K562 (cell line): ENCODE measurements around the gene PI4KA. TPM values are rescaled to one million over a fixed set of nuclear protein-coding genes. Genes with fewer than 3 reads are reported as not detected.

ENCODE experiments used
- BRCA1 ChIP-seq, 2 experiments: fragments of 450-650 bp in 1 of 2; sonication (generic) in 1 of 2; formaldehyde crosslinking in 1 of 2; IDR thresholded peaks; 2 replicates each; pipeline versions ENCODE4 v1.5.0 to v1.6.1; 2017 to 2020; ENCODE audit warnings: mild to moderate bottlenecking in 1 of 2, missing genetic modification reagents in 1 of 2
- CAMTA2 ChIP-seq: fragments of 250-450 bp; sonication (Bioruptor Pico); conservative IDR thresholded peaks from 2 replicates; pipeline ENCODE4 v1.5.1; 2022
- CCAR2 ChIP-seq: fragments of 200-400 bp; formaldehyde crosslinking; IDR thresholded peaks from 2 replicates; pipeline ENCODE4 v1.6.1; 2017; ENCODE audit warnings: mild to moderate bottlenecking, low read depth, low read length
- EHMT2 ChIP-seq: fragments of 450-650 bp; IDR thresholded peaks from 2 replicates; pipeline ENCODE4 v1.6.1; 2018; ENCODE audit warnings: antibody characterized with exemption
- HLTF ChIP-seq: fragments of 450-650 bp; IDR thresholded peaks from 2 replicates; pipeline ENCODE4 v1.6.1; 2016
- HMG20B ChIP-seq: fragments of 250-450 bp; sonication (Bioruptor Pico); IDR thresholded peaks from 2 replicates; pipeline ENCODE4 v1.5.0; 2021; ENCODE audit warnings: mild to moderate bottlenecking
- MCM3 ChIP-seq: fragments of 450-650 bp; IDR thresholded peaks from 2 replicates; pipeline ENCODE4 v1.6.1; 2016
- MCM5 ChIP-seq: fragments of 450-650 bp; IDR thresholded peaks from 2 replicates; pipeline ENCODE4 v1.6.1; 2016; ENCODE audit warnings: low read depth
- MLLT1 ChIP-seq, 2 experiments: fragments of 450-650 bp; IDR thresholded peaks; 2 replicates each; pipeline ENCODE4 v1.6.1; 2016
- NFXL1 ChIP-seq: fragments of 450-650 bp; formaldehyde crosslinking; IDR thresholded peaks from 2 replicates; pipeline ENCODE4 v1.4.0; 2021; ENCODE audit warnings: mild to moderate bottlenecking
- POU5F1 ChIP-seq: fragments of 150-350 bp; IDR thresholded peaks from 2 replicates; pipeline ENCODE4 v1.6.1; 2014; ENCODE audit warnings: borderline replicate concordance, low read length, low read depth, mild to moderate bottlenecking; ENCODE audit not compliant: partially characterized antibody
- PREB ChIP-seq: sonication (generic); formaldehyde crosslinking; IDR thresholded peaks from 2 replicates; pipeline ENCODE4 v1.8.1; 2023; ENCODE audit warnings: mild to moderate bottlenecking, missing genetic modification reagents
- SREBF1 ChIP-seq: fragments of 150-350 bp; IDR thresholded peaks from 2 replicates; pipeline ENCODE4 v1.6.1; 2014; ENCODE audit warnings: antibody characterized with exemption, low read depth, low read length, borderline replicate concordance
- TCFL5 ChIP-seq: fragments of 250-450 bp; sonication (Bioruptor Pico); conservative IDR thresholded peaks from 2 replicates; pipeline ENCODE4 v1.6.1; 2021; ENCODE audit warnings: mild to moderate bottlenecking, moderate library complexity, matching md5 sums
- THRB ChIP-seq: fragments of 450-650 bp; formaldehyde crosslinking; conservative IDR thresholded peaks from 2 replicates; pipeline ENCODE4 v1.4.0; 2022; ENCODE audit warnings: mild to moderate bottlenecking, missing genetic modification characterization
- ZNF311 ChIP-seq: fragments of 250-450 bp; sonication (Bioruptor Pico); IDR thresholded peaks from 2 replicates; pipeline ENCODE4 v1.4.0; 2020; ENCODE audit warnings: mild to moderate bottlenecking, moderate library complexity
- ZNF551 ChIP-seq: fragments of 250-450 bp; sonication (Bioruptor Pico); IDR thresholded peaks from 2 replicates; pipeline ENCODE4 v1.5.0; 2021; ENCODE audit warnings: mild to moderate bottlenecking, moderate library complexity
- ZNF57 ChIP-seq: fragments of 450-650 bp; formaldehyde crosslinking; IDR thresholded peaks from 2 replicates; pipeline ENCODE4 v1.4.0; 2020; ENCODE audit warnings: mild to moderate bottlenecking, moderate library complexity
- ZNF699 ChIP-seq: fragments of 250-450 bp; sonication (Bioruptor Pico); IDR thresholded peaks from 2 replicates; pipeline ENCODE4 v1.8.0; 2021; ENCODE audit warnings: mild to moderate bottlenecking, moderate library complexity; ENCODE audit not compliant: insufficient replicate concordance
- ZNF707 ChIP-seq: fragments of 250-450 bp; sonication (Bioruptor Pico); conservative IDR thresholded peaks from 2 replicates; pipeline ENCODE4 v1.8.0; 2022; ENCODE audit warnings: inconsistent platforms, mild to moderate bottlenecking, moderate library complexity
- ZSCAN32 ChIP-seq: fragments of 450-650 bp; formaldehyde crosslinking; IDR thresholded peaks from 2 replicates; pipeline ENCODE4 v1.4.0; 2020; ENCODE audit warnings: mild to moderate bottlenecking, moderate library complexity
- polyA plus RNA-seq, 8 experiments: library from polyadenylated mRNA; depleted of rRNA in 4 of 8; stranded (reverse) in 5 of 8; unstranded in 3 of 8; fragments of >200 nt; fragmentation: Nextera tagmentation in 2 of 8; fragmentation: Illumina TruSeq in 1 of 8; extraction: Ambion mirVana in 2 of 8; extraction: Trizol in 1 of 8; gene quantifications; 2 replicates each; pipeline versions ENCODE4 v1.2.1 to v1.2.3, GENCODE V29; 2011 to 2014; ENCODE audit warnings: inconsistent platforms in 1 of 8, missing spikeins in 1 of 8
- total RNA-seq, 7 experiments: library from RNA; depleted of rRNA in 6 of 7; stranded (reverse); fragments of >200 nt in 6 of 7; fragmentation: Illumina TruSeq in 2 of 7; extraction: Trizol in 2 of 7; gene quantifications; 2 replicates each; pipeline versions ENCODE4 v1.2.1 to v1.2.3, GENCODE V29; 2011 to 2021; ENCODE audit warnings: low replicate concordance in 1 of 7
- TF ChIP-seq, protein P1 (sequence below): fragments of 450-650 bp; formaldehyde crosslinking; IDR thresholded peaks from 2 replicates; pipeline ENCODE4 v1.4.0; 2022; ENCODE audit warnings: missing genetic modification characterization
- TF ChIP-seq, protein P2 (sequence below): fragments of 450-650 bp; formaldehyde crosslinking; IDR thresholded peaks from 2 replicates; pipeline ENCODE4 v1.4.0; 2020; ENCODE audit warnings: mild to moderate bottlenecking, moderate library complexity

Gene PI4KA
- total and polyA plus RNA-seq, 9 of the 15 experiments (the other 6 are each of a cell fraction or from before 2014, with no cell fraction given): 7.3 to 187 (median 84.7) TPM

- 0 out of 2 replicates have a peak, but pooled peaks have one; percentile 41 for TF ChIP-seq TCFL5 (CRISPR knock-in tag)
- TF ChIP-seq PREB (CRISPR knock-in tag): no peak
- TF ChIP-seq MLLT1 (IDR thresholded peaks at IDR 0.05): peak; percentile 31 to 60; a peak in 3 of 4 replicates
- TF ChIP-seq ZNF551 (CRISPR knock-in tag): peak; percentile 55; the same call in 1 of the 2 replicates
- TF ChIP-seq, protein P1, sequence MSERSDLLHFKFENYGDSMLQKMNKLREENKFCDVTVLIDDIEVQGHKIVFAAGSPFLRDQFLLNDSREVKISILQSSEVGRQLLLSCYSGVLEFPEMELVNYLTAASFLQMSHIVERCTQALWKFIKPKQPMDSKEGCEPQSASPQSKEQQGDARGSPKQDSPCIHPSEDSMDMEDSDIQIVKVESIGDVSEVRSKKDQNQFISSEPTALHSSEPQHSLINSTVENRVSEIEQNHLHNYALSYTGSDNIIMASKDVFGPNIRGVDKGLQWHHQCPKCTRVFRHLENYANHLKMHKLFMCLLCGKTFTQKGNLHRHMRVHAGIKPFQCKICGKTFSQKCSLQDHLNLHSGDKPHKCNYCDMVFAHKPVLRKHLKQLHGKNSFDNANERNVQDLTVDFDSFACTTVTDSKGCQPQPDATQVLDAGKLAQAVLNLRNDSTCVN: peak; percentile 96
- no peak for TF ChIP-seq CCAR2
- no peak for TF ChIP-seq POU5F1
- no peak for TF ChIP-seq SREBF1
- TF ChIP-seq, protein P2, sequence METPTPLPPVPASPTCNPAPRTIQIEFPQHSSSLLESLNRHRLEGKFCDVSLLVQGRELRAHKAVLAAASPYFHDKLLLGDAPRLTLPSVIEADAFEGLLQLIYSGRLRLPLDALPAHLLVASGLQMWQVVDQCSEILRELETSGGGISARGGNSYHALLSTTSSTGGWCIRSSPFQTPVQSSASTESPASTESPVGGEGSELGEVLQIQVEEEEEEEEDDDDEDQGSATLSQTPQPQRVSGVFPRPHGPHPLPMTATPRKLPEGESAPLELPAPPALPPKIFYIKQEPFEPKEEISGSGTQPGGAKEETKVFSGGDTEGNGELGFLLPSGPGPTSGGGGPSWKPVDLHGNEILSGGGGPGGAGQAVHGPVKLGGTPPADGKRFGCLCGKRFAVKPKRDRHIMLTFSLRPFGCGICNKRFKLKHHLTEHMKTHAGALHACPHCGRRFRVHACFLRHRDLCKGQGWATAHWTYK (CRISPR knock-in tag): 0 out of 2 replicates have a peak, but pooled peaks have one; percentile 36
- peak; percentile 88; the same call in 1 of the 2 replicates for TF ChIP-seq MCM5
- 0 out of 2 replicates have a peak, but pooled peaks have one; percentile 28 for TF ChIP-seq ZNF707 (CRISPR knock-in tag)
- no peak for TF ChIP-seq BRCA1 (IDR thresholded peaks at IDR 0.05)
- no peak for TF ChIP-seq BRCA1 (CRISPR knock-in tag; IDR thresholded peaks at IDR 0.05)
- peak; percentile 84; the same call in 1 of the 2 replicates for TF ChIP-seq MCM3
- TF ChIP-seq ZNF311: peak; percentile 67; the same call in 1 of the 2 replicates
- TF ChIP-seq HLTF: peak; percentile 44; the same call in 1 of the 2 replicates
- 0 out of 2 replicates have a peak, but pooled peaks have one; percentile 57 for TF ChIP-seq ZNF57 (CRISPR knock-in tag)
- TF ChIP-seq CAMTA2 (CRISPR knock-in tag): no peak
- TF ChIP-seq THRB: peak; percentile 84
- TF ChIP-seq ZSCAN32 (CRISPR knock-in tag): 0 out of 2 replicates have a peak, but pooled peaks have one; percentile 44
- TF ChIP-seq EHMT2: 0 out of 2 replicates have a peak, but pooled peaks have one; percentile 22
- peak; percentile 81; the same call in 1 of the 2 replicates for TF ChIP-seq NFXL1 (CRISPR knock-in tag)
- 0 out of 2 replicates have a peak, but pooled peaks have one; percentile 32 for TF ChIP-seq HMG20B
- no peak for TF ChIP-seq ZNF699 (CRISPR knock-in tag)
Measured at GRCh38 chr22:20657963-20658362, 200.6 kb downstream of the PI4KA start (continued).
